Pancreas (tissue), 10 donors: ENCODE results near the gene PDE6A. TPM values are rescaled to one million over a fixed set of nuclear protein-coding genes. Genes with fewer than 3 reads are reported as not detected.
A peak's percentile ranks its signal among the peaks of the same experiment; 100 is the strongest.

Experiments used
- ATAC-seq, 4 donors: fragments of 200-7000 bp; cut with Tn5 transposase; one replicate each; pipeline versions ENCODE4 v1.8.0 to v1.9.1; 2020; ENCODE audit warnings: mild to moderate bottlenecking in 4 of 4, moderate library complexity in 4 of 4
- DNase-seq, 6 donors: peaks; one replicate each; pipeline ENCODE4 v3.0.0-alpha.2; 2020
- FAIRE-seq: peaks from 2 replicates; lab custom pipeline; 2012; peaks lifted over from hg19 to GRCh38; lab: Jason Lieb, UNC
- H3K27ac ChIP-seq, 4 donors: fragments of 200-600 bp; sonication (generic); 1 replicate in 3 of 4; 2 replicates in 1 of 4; pipeline versions ENCODE4 v1.5.0 to v1.8.0; 2020
- H3K27me3 ChIP-seq, 4 donors: fragments of 200-600 bp; one replicate each; pipeline ENCODE4 v1.8.0; 2021
- H3K36me3 ChIP-seq, 3 donors: fragments of 200-600 bp; sonication (generic) in 1 of 3; one replicate each; pipeline versions ENCODE4 v1.5.0 to v1.8.0; 2020 to 2021
- H3K4me1 ChIP-seq, 3 donors: fragments of 200-600 bp; one replicate each; pipeline ENCODE4 v1.8.0; 2021
- H3K4me3 ChIP-seq, 4 donors: fragments of 200-600 bp; sonication (generic) in 2 of 4; one replicate each; pipeline versions ENCODE4 v1.5.0 to v1.8.0; 2020 to 2021
- H3K9me3 ChIP-seq, 4 donors: fragments of 200-600 bp; one replicate each; pipeline ENCODE4 v1.8.0; 2021
- CTCF ChIP-seq, 4 donors: fragments of 200-600 bp; sonication (generic) in 3 of 4; IDR thresholded peaks; one replicate each; pipeline versions ENCODE4 v1.5.0 to v1.8.0; 2021; ENCODE audit warnings: antibody characterized with exemption in 4 of 4
- WGBS, 2 donors: extraction: QIAGEN DNeasy Blood & Tissue Kit; methylation state at CpG; one replicate each; pipeline ENCODE4 v1.1.7; 2013; 5-methylcytosine and 5-hydroxymethylcytosine counted together
- intact Hi-C, 3 donors: fragments of 100-400 bp; cut with DNase I; formaldehyde crosslinking; loops; one replicate each; pipeline versions ENCODE4 v1.11.1 to v1.14.2; 2022
- polyA plus RNA-seq, 2 donors: library from polyadenylated mRNA; stranded (reverse); fragments of 200-250 nt; gene quantifications; one replicate each; pipeline ENCODE4 v1.2.3, GENCODE V29; 2013
- total RNA-seq, 6 donors: library from RNA; stranded (reverse); fragmentation: NEBNext Ultra II Directional in 4 of 6; extraction: Animal tissue kit (Norgen Biotek cat#: 25700) in 4 of 6; gene quantifications; one replicate each; pipeline versions ENCODE4 v1.2.1 to v1.2.4, GENCODE V29; 2021 to 2023
- donor health status: healthy with polysubstance abuse.
- donor health status: DM: no; HTN: no; CAD: no; lungs with moderate emphysema.
- donor health status: DM: no; HTN: no; CAD: no.
- donor health status: control.
- donor health status: control.
- donor health status: Bipolar disorder and iron deficiency.
- donor health status: DM: yes; HTN: yes; CAD: no.
- donor health status: DM: no; HTN: no; CAD: no.
- donor health status: DM: no; HTN: no; CAD: no.
- donor health status: DM: yes; HTN: yes; CAD: no.

Gene PDE6A
- total and polyA plus RNA-seq, 8 donors = not detected

- 81 to 91% methylated on average over 2 of the region's 2 CpGs for WGBS, 2 donors
- Histone ChIP-seq H3K4me1 (peaks cover 0 to 9% (median 0%) of the 10 kb centered on the region in 3 donors), H3K27ac (no peak overlapping the region), H3K4me3 (no peak overlapping the region), H3K27me3 (no peaks in the 10 kb centered on the region), H3K36me3 (no peaks in the 10 kb centered on the region), H3K9me3 (no peaks in the 10 kb centered on the region)
- intact Hi-C loops = loop anchor here in 1 of 3 donors (10.0 kb wide), 1 partner anchor 53 kb away; no protein-coding TSS in a partner anchor
- no peak for DNase-seq
- no peak for ATAC-seq
- TF ChIP-seq CTCF (IDR thresholded peaks at IDR 0.05) = no peak
- no peak for FAIRE-seq
These were observed 2.4 kb downstream of the PDE6A start for GRCh38 chr5:149942199-149942598.

DNA sequence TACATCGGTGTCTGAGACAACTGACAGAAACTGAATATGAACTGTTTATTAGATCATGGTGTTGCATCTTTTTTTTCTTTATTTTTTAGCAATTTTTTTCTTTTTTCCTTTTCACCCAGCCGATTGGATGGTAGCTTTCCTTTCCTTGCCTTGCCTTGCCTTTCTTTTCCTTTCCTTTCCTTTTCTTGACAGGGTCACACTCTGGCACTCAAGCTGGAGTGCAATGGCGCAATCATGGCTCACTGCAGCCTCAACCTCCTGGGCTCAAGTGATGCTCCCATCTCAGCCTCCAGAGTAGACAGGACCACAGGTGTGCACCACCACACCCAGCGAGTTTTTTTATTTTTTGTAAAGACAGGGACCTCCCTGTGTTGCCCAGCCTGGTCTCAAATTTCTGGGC lies 2.8 kb downstream of the PDE6A start:
- H3K4me1 ChIP-seq = peaks cover 0 to 9% (median 0%) of the 10 kb centered on the region in 3 donors
- H3K9me3 ChIP-seq = no peaks in the 10 kb centered on the region
- DNase-seq (no peak), ATAC-seq (no peak), FAIRE-seq (no peak)
- 85 to 93% methylated on average over 4 of the region's 4 CpGs for WGBS, 2 donors
- TF ChIP-seq CTCF (IDR thresholded peaks at IDR 0.05) = no peak
- no peak overlapping the region for H3K27ac ChIP-seq
- intact Hi-C loops = loop anchor here in 1 of 3 donors (10.0 kb wide), 1 partner anchor 53 kb away; no protein-coding TSS in a partner anchor
- no peaks in the 10 kb centered on the region for H3K36me3 ChIP-seq
- no peaks in the 10 kb centered on the region for H3K27me3 ChIP-seq
- H3K4me3 ChIP-seq = no peak overlapping the region

- H3K9me3 ChIP-seq = no peaks in the 10 kb centered on the region
- intact Hi-C loops = loop anchor here in 1 of 3 donors (10.0 kb wide), 1 partner anchor 54 kb away; no protein-coding TSS in a partner anchor
- no peak for ATAC-seq
- H3K4me3 ChIP-seq = no peak overlapping the region
- WGBS, 2 donors = 88 to 92% methylated on average over 5 of the region's 5 CpGs
- no peak for DNase-seq
- no peak for FAIRE-seq
- peaks cover 0 to 9% (median 0%) of the 10 kb centered on the region in 3 donors for H3K4me1 ChIP-seq
- no peaks in the 10 kb centered on the region for H3K36me3 ChIP-seq
- no peaks in the 10 kb centered on the region for H3K27me3 ChIP-seq
- TF ChIP-seq CTCF (IDR thresholded peaks at IDR 0.05) = no peak
- H3K27ac ChIP-seq = no peak overlapping the region
These were observed 3.5 kb downstream of the PDE6A start for GRCh38 chr5:149940941-149941644.

- Histone ChIP-seq H3K9me3 (no peaks in the 10 kb centered on the region), H3K4me3 (no peak overlapping the region), H3K27ac (no peak overlapping the region), H3K36me3 (no peaks in the 10 kb centered on the region), H3K4me1 (peaks cover 0 to 9% (median 0%) of the 10 kb centered on the region in 3 donors), H3K27me3 (no peaks in the 10 kb centered on the region)
- ATAC-seq (peak in 1 of 4 donors; percentile 18), FAIRE-seq (no peak), DNase-seq (no peak)
- WGBS, 2 donors = 81 to 84% methylated on average over 9 of the region's 9 CpGs
- no peak for TF ChIP-seq CTCF (IDR thresholded peaks at IDR 0.05)
- intact Hi-C loops = loop anchor here in 1 of 3 donors (10.0 kb wide), 1 partner anchor 55 kb away; no protein-coding TSS in a partner anchor
These were observed 4.5 kb downstream of the PDE6A start for GRCh38 chr5:149940077-149940574.

DNA sequence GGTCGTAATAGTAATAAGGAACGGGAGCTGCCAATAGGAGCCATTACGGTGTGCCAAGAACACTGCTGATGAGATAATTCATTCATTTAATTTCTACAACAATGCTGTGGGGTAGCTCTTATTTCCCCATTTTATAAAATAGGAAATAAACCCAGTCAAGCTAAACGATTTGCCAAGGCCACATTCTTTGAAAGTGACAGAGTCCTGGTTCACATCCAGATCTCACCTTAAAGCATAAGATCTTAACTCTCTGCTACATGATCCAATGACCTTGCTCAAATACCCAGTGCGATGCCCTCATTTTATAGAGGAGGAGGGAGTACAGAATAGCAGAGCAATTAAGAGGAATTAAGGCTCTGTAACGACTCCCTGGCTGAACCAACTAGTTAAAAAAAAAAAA lies 5.0 kb downstream of the PDE6A start:
- ATAC-seq (peak; percentile 38 to 81 (median 64)), DNase-seq (no peak), FAIRE-seq (no peak)
- Histone ChIP-seq H3K27ac (peak overlapping the region in 2 of 4 donors; percentile 1 to 48), H3K36me3 (no peaks in the 10 kb centered on the region), H3K4me1 (peaks cover 0 to 9% (median 0%) of the 10 kb centered on the region in 3 donors), H3K27me3 (no peaks in the 10 kb centered on the region), H3K4me3 (no peak overlapping the region), H3K9me3 (no peaks in the 10 kb centered on the region)
- no peak for TF ChIP-seq CTCF (IDR thresholded peaks at IDR 0.05)
- WGBS, 2 donors = 48% methylated on average over 6 of the region's 6 CpGs
- intact Hi-C loops = no loop called here
